ENCODE data around the gene ABHD6.

The ABHD6 gene

GRCh38 chr3:58340594-58341244 lies 103.1 kb downstream of the ABHD6 start:
- H3K9me2 ChIP-seq (replicated peaks; ENCODE audit: insufficient read depth, low read length), result no peaks in the 10 kb centered on the region
- TF ChIP-seq EZH2phosphoT487 (IDR thresholded peaks at IDR 0.05; ENCODE audit: low read length) (no peak), EZH2 (optimal IDR thresholded peaks at IDR 0.05; ENCODE audit: low read depth, low read length) (no peak), CTCF (IDR thresholded peaks at IDR 0.05; ENCODE audit: low read length) (no peak)
- no peak overlapping the region for H3K4me3 ChIP-seq (ENCODE audit: low read length)
- H3K36me3 ChIP-seq (replicated peaks; ENCODE audit: insufficient read depth, low read length), result no peaks in the 10 kb centered on the region
- no peaks in the 10 kb centered on the region for H3K27me3 ChIP-seq (replicated peaks; ENCODE audit: insufficient read depth, low read length)
- H3K79me2 ChIP-seq (ENCODE audit: low read length), result 0 out of 2 replicates have a peak, but pooled peaks cover 3% of the 10 kb centered on the region
- no peaks in the 10 kb centered on the region for H3K9me3 ChIP-seq (replicated peaks; ENCODE audit: insufficient read depth, low read length)
- H4K20me1 ChIP-seq (ENCODE audit: insufficient read depth, low read length), result no peaks in the 10 kb centered on the region
- H3K4me2 ChIP-seq (ENCODE audit: low read depth, low read length), result no peak overlapping the region
- no peak for DNase-seq
- no peak overlapping the region for H2AFZ ChIP-seq (ENCODE audit: low read length)
- no peak overlapping the region for H3K9ac ChIP-seq (ENCODE audit: low read length)
- H3K27ac ChIP-seq (ENCODE audit: low read length), result no peak overlapping the region
- H3K4me1 ChIP-seq (ENCODE audit: low read length), result no peaks in the 10 kb centered on the region
- no peaks in the 10 kb centered on the region for H3F3A ChIP-seq (ENCODE audit: insufficient read depth, low read length)

- H3K27me3 ChIP-seq (replicated peaks; ENCODE audit: insufficient read depth, low read length), result no peaks in the 10 kb centered on the region
- H3K9ac ChIP-seq (ENCODE audit: low read length), result no peak overlapping the region
- H3K4me2 ChIP-seq (ENCODE audit: low read depth, low read length), result no peak overlapping the region
- no peak overlapping the region for H3K27ac ChIP-seq (ENCODE audit: low read length)
- no peak for TF ChIP-seq EZH2phosphoT487 (IDR thresholded peaks at IDR 0.05; ENCODE audit: low read length)
- no peak for TF ChIP-seq EZH2 (optimal IDR thresholded peaks at IDR 0.05; ENCODE audit: low read depth, low read length)
- TF ChIP-seq CTCF (IDR thresholded peaks at IDR 0.05; ENCODE audit: low read length), result no peak
- H3K36me3 ChIP-seq (replicated peaks; ENCODE audit: insufficient read depth, low read length), result no peaks in the 10 kb centered on the region
- no peaks in the 10 kb centered on the region for H3K9me3 ChIP-seq (replicated peaks; ENCODE audit: insufficient read depth, low read length)
- no peaks in the 10 kb centered on the region for H3K4me1 ChIP-seq (ENCODE audit: low read length)
- H3K9me2 ChIP-seq (replicated peaks; ENCODE audit: insufficient read depth, low read length), result no peaks in the 10 kb centered on the region
- no peak for DNase-seq
- no peaks in the 10 kb centered on the region for H3F3A ChIP-seq (ENCODE audit: insufficient read depth, low read length)
- H4K20me1 ChIP-seq (ENCODE audit: insufficient read depth, low read length), result no peaks in the 10 kb centered on the region
- H2AFZ ChIP-seq (ENCODE audit: low read length), result no peak overlapping the region
- H3K79me2 ChIP-seq (ENCODE audit: low read length), result 0 out of 2 replicates have a peak, but pooled peaks cover under 1% of the 10 kb centered on the region
- H3K4me3 ChIP-seq (ENCODE audit: low read length), result no peak overlapping the region
Observed at GRCh38 chr3:58341376-58341775, 103.8 kb downstream of the ABHD6 start.

- no peak for TF ChIP-seq EZH2phosphoT487 (IDR thresholded peaks at IDR 0.05; ENCODE audit: low read length)
- no peak for TF ChIP-seq EZH2 (optimal IDR thresholded peaks at IDR 0.05; ENCODE audit: low read depth, low read length)
- no peak for TF ChIP-seq CTCF (IDR thresholded peaks at IDR 0.05; ENCODE audit: low read length)
- Histone ChIP-seq H3K9me3 (replicated peaks; ENCODE audit: insufficient read depth, low read length) (no peaks in the 10 kb centered on the region), H3K27ac (ENCODE audit: low read length) (no peak overlapping the region), H3K27me3 (replicated peaks; ENCODE audit: insufficient read depth, low read length) (no peaks in the 10 kb centered on the region), H3K9ac (ENCODE audit: low read length) (no peak overlapping the region), H3K36me3 (replicated peaks; ENCODE audit: insufficient read depth, low read length) (no peaks in the 10 kb centered on the region), H3K4me3 (ENCODE audit: low read length) (no peak overlapping the region), H4K20me1 (ENCODE audit: insufficient read depth, low read length) (no peaks in the 10 kb centered on the region), H3K4me1 (ENCODE audit: low read length) (no peaks in the 10 kb centered on the region), H3K79me2 (ENCODE audit: low read length) (no peaks in the 10 kb centered on the region), H3K9me2 (replicated peaks; ENCODE audit: insufficient read depth, low read length) (no peaks in the 10 kb centered on the region), H3K4me2 (ENCODE audit: low read depth, low read length) (no peak overlapping the region), H3F3A (ENCODE audit: insufficient read depth, low read length) (no peaks in the 10 kb centered on the region), H2AFZ (ENCODE audit: low read length) (no peak overlapping the region)
- DNase-seq, result no peak
Observed at GRCh38 chr3:58342676-58343075, 105.1 kb downstream of the ABHD6 start.

All from MM.1S (cell line).